MM.1S (cell line): ENCODE results near the gene RAB3GAP2.
"Not testable (repeated sequence)": the region's sequence is repeated elsewhere in the genome, so short reads cannot be mapped to it uniquely, and the experiment has no call there.

ENCODE experiments used
- DNase-seq: peaks from one replicate; pipeline ENCODE4 v3.0.0-alpha.2; 2015
- H2AFZ ChIP-seq: fragments of 300-600 bp; sonication (generic); 2 replicates; pipeline ENCODE4 v1.6.0; 2016; ENCODE audit warnings: antibody characterized with exemption, low read length
- H3F3A ChIP-seq: fragments of 300-600 bp; sonication (generic); 2 replicates; pipeline ENCODE4 v1.6.1; 2016; ENCODE audit warnings: mild to moderate bottlenecking, antibody characterized with exemption, low read length, moderate library complexity, mixed read lengths; ENCODE audit not compliant: insufficient read depth
- H3K27ac ChIP-seq: fragments of 300-600 bp; sonication (generic); 2 replicates; pipeline ENCODE4 v1.5.1; 2016; ENCODE audit warnings: mild to moderate bottlenecking, low read length
- H3K27me3 ChIP-seq: fragments of 300-600 bp; sonication (generic); replicated peaks from 2 replicates; pipeline ENCODE4 v1.6.0; 2016; ENCODE audit warnings: low read length; ENCODE audit not compliant: insufficient read depth
- H3K36me3 ChIP-seq: fragments of 300-600 bp; sonication (generic); replicated peaks from 2 replicates; pipeline ENCODE4 v1.6.1; 2016; ENCODE audit warnings: mild to moderate bottlenecking, low read length, mixed read lengths; ENCODE audit not compliant: insufficient read depth
- H3K4me1 ChIP-seq: fragments of 300-600 bp; sonication (generic); 2 replicates; pipeline ENCODE4 v1.6.1; 2016; ENCODE audit warnings: low read length, mixed read lengths
- H3K4me2 ChIP-seq: fragments of 300-600 bp; sonication (generic); 2 replicates; pipeline ENCODE4 v1.6.0; 2016; ENCODE audit warnings: low read depth, low read length
- H3K4me3 ChIP-seq: fragments of 300-600 bp; sonication (generic); 2 replicates; pipeline ENCODE4 v1.5.1; 2016; ENCODE audit warnings: low read length, mixed read lengths
- H3K79me2 ChIP-seq: fragments of 300-600 bp; sonication (generic); 2 replicates; pipeline ENCODE4 v1.6.1; 2016; ENCODE audit warnings: mixed run types, low read length, mixed read lengths
- H3K9ac ChIP-seq: fragments of 300-600 bp; sonication (generic); 2 replicates; pipeline ENCODE4 v1.6.1; 2016; ENCODE audit warnings: low read length, mixed read lengths
- H3K9me2 ChIP-seq: fragments of 300-600 bp; sonication (generic); replicated peaks from 2 replicates; pipeline ENCODE4 v1.6.1; 2016; ENCODE audit warnings: mild to moderate bottlenecking, low read length, mixed read lengths; ENCODE audit not compliant: insufficient read depth
- H3K9me3 ChIP-seq: fragments of 300-600 bp; sonication (generic); replicated peaks from 2 replicates; pipeline ENCODE4 v1.6.1; 2016; ENCODE audit warnings: mild to moderate bottlenecking, low read length, mixed read lengths; ENCODE audit not compliant: insufficient read depth
- H4K20me1 ChIP-seq: fragments of 300-600 bp; sonication (generic); 2 replicates; pipeline ENCODE4 v1.6.1; 2016; ENCODE audit warnings: mild to moderate bottlenecking, low read length, moderate library complexity, mixed read lengths; ENCODE audit not compliant: insufficient read depth
- CTCF ChIP-seq: fragments of 300-600 bp; sonication (generic); IDR thresholded peaks from 2 replicates; pipeline ENCODE4 v1.5.1; 2016; ENCODE audit warnings: antibody characterized with exemption, low read length, mixed read lengths
- EZH2 ChIP-seq: fragments of 300-600 bp; sonication (generic); optimal IDR thresholded peaks from 2 replicates; pipeline ENCODE3; 2017; ENCODE audit warnings: low read depth, mild to moderate bottlenecking, antibody characterized with exemption, low read length, mixed read lengths
- EZH2phosphoT487 ChIP-seq: fragments of 300-600 bp; sonication (generic); IDR thresholded peaks from 2 replicates; pipeline ENCODE4 v1.6.1; 2018; ENCODE audit warnings: antibody characterized with exemption, low read length

Gene RAB3GAP2

DNA sequence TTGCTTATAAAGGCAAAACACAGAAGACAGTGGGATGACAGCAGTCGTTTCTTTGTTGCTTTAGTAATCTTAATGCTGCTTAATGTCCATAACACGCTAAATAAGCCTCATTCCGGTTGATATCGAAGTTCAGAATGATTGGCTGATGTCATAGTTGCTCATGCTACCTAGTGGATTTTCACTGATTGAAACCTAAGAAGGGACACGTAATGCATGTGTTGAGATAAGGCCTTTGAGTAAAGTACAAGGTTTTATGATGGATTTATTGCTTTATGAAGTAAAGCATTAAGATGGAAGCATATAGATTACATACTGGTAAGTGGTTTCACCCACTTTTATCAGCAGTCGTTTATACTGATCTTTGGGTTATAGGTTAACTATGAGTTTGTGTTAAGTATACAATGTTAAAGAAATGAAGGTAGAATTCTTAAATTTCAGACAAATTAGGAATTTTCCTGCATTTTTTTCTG is 153.2 kb downstream of the RAB3GAP2 start:
- no peak overlapping the region for H3K4me3 ChIP-seq
- no peaks in the 10 kb centered on the region for H3K9me2 ChIP-seq
- H3K4me1 ChIP-seq: no peaks in the 10 kb centered on the region
- H2AFZ ChIP-seq: no peak overlapping the region
- no peaks in the 10 kb centered on the region for H3F3A ChIP-seq
- TF ChIP-seq EZH2phosphoT487 (no peak), CTCF (no peak), EZH2 (no peak)
- no peaks in the 10 kb centered on the region for H4K20me1 ChIP-seq
- no peak overlapping the region for H3K9ac ChIP-seq
- H3K36me3 ChIP-seq: peaks cover 9% of the 10 kb centered on the region; the same call in 1 of the 2 replicates
- no peak for DNase-seq
- no peak overlapping the region for H3K27ac ChIP-seq
- no peaks in the 10 kb centered on the region for H3K79me2 ChIP-seq
- H3K27me3 ChIP-seq: no peaks in the 10 kb centered on the region
- no peak overlapping the region for H3K4me2 ChIP-seq
- H3K9me3 ChIP-seq: no peaks in the 10 kb centered on the region

DNA sequence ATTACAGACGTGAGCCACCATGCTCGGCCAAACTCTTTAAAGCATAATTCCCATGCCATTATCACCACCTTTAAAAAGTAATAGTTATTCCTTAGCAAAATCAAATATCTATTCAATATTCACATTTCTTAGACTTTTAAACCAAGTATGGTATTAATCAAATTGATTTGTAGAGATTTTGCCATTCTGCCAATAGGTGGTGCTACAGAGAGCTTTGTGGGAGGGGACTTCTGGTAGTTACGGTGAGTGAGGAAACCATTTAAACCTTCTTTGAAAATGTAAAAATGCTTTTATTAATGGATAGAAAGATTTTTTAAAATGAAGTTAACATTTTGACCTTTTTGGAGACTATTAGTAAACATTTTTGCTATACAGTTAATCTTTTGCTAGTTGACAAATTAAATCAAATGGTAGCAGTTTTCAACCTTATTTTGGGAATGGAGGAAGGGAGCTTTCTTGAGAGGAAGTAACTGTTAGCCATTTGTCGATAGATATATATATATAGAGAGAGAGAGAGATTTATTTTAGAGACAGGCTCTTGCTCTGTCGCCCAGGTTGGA is 159.0 kb downstream of the RAB3GAP2 start:
- DNase-seq: peak; percentile 58
- Histone ChIP-seq H4K20me1 (no peaks in the 10 kb centered on the region), H3K4me2 (no peak overlapping the region), H3K4me1 (no peaks in the 10 kb centered on the region), H3F3A (no peaks in the 10 kb centered on the region), H3K27ac (no peak overlapping the region), H3K9me3 (no peaks in the 10 kb centered on the region), H2AFZ (no peak overlapping the region), H3K27me3 (no peaks in the 10 kb centered on the region), H3K79me2 (no peaks in the 10 kb centered on the region), H3K9ac (no peak overlapping the region), H3K36me3 (peaks cover 9% of the 10 kb centered on the region; the same call in 1 of the 2 replicates), H3K4me3 (no peak overlapping the region), H3K9me2 (no peaks in the 10 kb centered on the region)
- TF ChIP-seq EZH2phosphoT487 (no peak), CTCF (peak; percentile 82), EZH2 (no peak)

DNA sequence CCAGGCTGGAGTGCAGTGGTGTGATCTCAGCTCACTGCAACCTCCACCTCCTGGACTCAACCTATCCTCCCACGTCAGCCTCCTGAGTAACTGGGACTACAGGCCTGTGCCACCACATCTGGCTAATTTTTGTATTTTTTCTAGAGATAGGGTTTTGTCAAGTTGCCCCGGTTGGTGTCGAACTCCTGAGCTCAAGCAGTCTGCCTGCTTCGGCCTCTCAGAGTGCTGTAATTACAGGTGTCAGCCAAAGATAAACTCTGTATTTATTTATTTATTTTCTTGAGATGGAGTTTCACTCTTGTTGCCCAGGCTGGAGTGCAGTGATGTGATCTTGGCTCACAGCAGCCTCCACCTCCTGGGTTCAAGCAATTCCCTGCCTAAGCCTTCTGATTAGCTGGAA is 159.7 kb downstream of the RAB3GAP2 start:
- H3K4me2 ChIP-seq, H3K79me2 ChIP-seq, H3K27ac ChIP-seq, H3F3A ChIP-seq, H3K4me3 ChIP-seq, H3K9ac ChIP-seq, H3K36me3 ChIP-seq, DNase-seq, H3K4me1 ChIP-seq, H3K9me3 ChIP-seq, H2AFZ ChIP-seq, H4K20me1 ChIP-seq, H3K9me2 ChIP-seq, H3K27me3 ChIP-seq: not testable (repeated sequence)

DNA sequence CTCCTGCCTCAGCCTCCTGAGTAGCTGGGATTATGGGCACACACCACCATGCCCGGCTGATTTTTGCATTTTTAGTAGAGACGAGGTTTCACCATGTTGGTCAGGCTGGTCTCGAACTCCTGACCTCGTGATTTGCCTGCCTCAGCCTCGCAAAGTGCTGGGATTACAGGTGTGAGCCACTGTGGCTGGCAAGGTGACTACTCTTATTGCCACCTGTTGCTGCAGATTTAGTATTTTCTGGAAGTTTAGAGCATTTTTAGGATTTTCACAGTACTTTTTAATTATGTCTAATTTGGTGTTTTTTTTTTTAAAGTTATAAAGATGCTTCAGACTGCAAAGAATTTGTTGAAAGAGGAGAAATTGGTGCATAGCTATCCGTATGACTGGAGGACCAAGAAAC is 161.8 kb downstream of the RAB3GAP2 start:
- not testable (repeated sequence) for H3K4me3 ChIP-seq, H3K4me2 ChIP-seq, H3K79me2 ChIP-seq, H3K4me1 ChIP-seq, H3K27ac ChIP-seq, H3K9me2 ChIP-seq, H4K20me1 ChIP-seq, DNase-seq, H3K27me3 ChIP-seq, H3K9ac ChIP-seq, H2AFZ ChIP-seq, H3F3A ChIP-seq, H3K9me3 ChIP-seq
- H3K36me3 ChIP-seq: peaks cover 16% of the 10 kb centered on the region; the same call in 1 of the 2 replicates
